ENCODE measurements around the gene CCDC112. TPM values are rescaled to one million over a fixed set of nuclear protein-coding genes. Genes with fewer than 3 reads are reported as not detected.

The CCDC112 gene
- total and polyA plus RNA-seq, 9 of the 15 experiments (the other 6 are each of a cell fraction or from before 2014, with no cell fraction given), result 3.3 to 15.3 (median 7.4) TPM

GRCh38 chr5:115296124-115297022 is at the start of gene CCDC112 (continued):
- TF ChIP-seq NR3C1 (CRISPR knock-in tag; IDR thresholded peaks at IDR 0.05) (0 out of 2 replicates have a peak, but pooled peaks have one; percentile 53), SP2 (IDR thresholded peaks at IDR 0.05; ENCODE audit: extremely low read depth, low read depth, low read length, poor library complexity, severe bottlenecking) (no peak), FOXA1 (IDR thresholded peaks at IDR 0.05; ENCODE audit: borderline replicate concordance) (no peak), PCBP2 (IDR thresholded peaks at IDR 0.05; ENCODE audit: low read depth, low read length, poor library complexity, severe bottlenecking) (no peak), TCFL5 (CRISPR knock-in tag; conservative IDR thresholded peaks at IDR 0.05) (no peak), THRA (IDR thresholded peaks at IDR 0.05) (no peak), BCL6 (CRISPR knock-in tag; IDR thresholded peaks at IDR 0.05) (no peak), PTBP1 (IDR thresholded peaks at IDR 0.05; ENCODE audit: low read depth, low read length) (no peak), ZNF23 (CRISPR knock-in tag; IDR thresholded peaks at IDR 0.05) (no peak), HCFC1 (IDR thresholded peaks at IDR 0.05; ENCODE audit: low read depth, low read length) (no peak), XRCC5 (IDR thresholded peaks at IDR 0.05; ENCODE audit: low read depth, low read length) (no peak), FUS (optimal IDR thresholded peaks at IDR 0.05; ENCODE audit: low read depth, low read length) (no peak), CEBPG (CRISPR knock-in tag; IDR thresholded peaks at IDR 0.05) (no peak), CEBPG (tag; conservative IDR thresholded peaks at IDR 0.05 in 1 of 2, IDR thresholded peaks at IDR 0.05 in 1 of 2) (no peak), HOXB6 (CRISPR knock-in tag; IDR thresholded peaks at IDR 0.05; ENCODE audit: borderline replicate concordance) (no peak), OTX1 (CRISPR knock-in tag; IDR thresholded peaks at IDR 0.05) (peak; percentile 41; the same call in 1 of the 2 replicates), NBN (IDR thresholded peaks at IDR 0.05; ENCODE audit: low read depth) (no peak), FOXO4 (CRISPR knock-in tag; IDR thresholded peaks at IDR 0.05) (no peak), MYC (IDR thresholded peaks at IDR 0.05; ENCODE audit: low read depth, low read length) (peak; percentile 46; the same call in 1 of the 2 replicates), MYC (CRISPR knock-in tag; IDR thresholded peaks at IDR 0.05; ENCODE audit: borderline replicate concordance, low read depth) (no peak), LCOR (CRISPR knock-in tag; IDR thresholded peaks at IDR 0.05) (no peak), CBX2 (IDR thresholded peaks at IDR 0.05; ENCODE audit: insufficient read depth, low read length, poor library complexity, severe bottlenecking) (no peak), XRCC4 (IDR thresholded peaks at IDR 0.05; ENCODE audit: extremely low read depth, insufficient read depth, insufficient read length) (no peak), EP400 (IDR thresholded peaks at IDR 0.05) (peak; percentile 21; the same call in 1 of the 2 replicates), TAF15 (IDR thresholded peaks at IDR 0.05; ENCODE audit: low read depth, low read length) (no peak)

Measured in K562 (cell line).